Measurements from ENCODE around the gene CBY3.
"Not testable (repeated sequence)": the region's sequence is repeated elsewhere in the genome, so short reads cannot be mapped to it uniquely, and the experiment has no call there.

GRCh38 chr5:179653135-179653534 is 27.7 kb downstream of the CBY3 start:
- TF ChIP-seq, protein P1, sequence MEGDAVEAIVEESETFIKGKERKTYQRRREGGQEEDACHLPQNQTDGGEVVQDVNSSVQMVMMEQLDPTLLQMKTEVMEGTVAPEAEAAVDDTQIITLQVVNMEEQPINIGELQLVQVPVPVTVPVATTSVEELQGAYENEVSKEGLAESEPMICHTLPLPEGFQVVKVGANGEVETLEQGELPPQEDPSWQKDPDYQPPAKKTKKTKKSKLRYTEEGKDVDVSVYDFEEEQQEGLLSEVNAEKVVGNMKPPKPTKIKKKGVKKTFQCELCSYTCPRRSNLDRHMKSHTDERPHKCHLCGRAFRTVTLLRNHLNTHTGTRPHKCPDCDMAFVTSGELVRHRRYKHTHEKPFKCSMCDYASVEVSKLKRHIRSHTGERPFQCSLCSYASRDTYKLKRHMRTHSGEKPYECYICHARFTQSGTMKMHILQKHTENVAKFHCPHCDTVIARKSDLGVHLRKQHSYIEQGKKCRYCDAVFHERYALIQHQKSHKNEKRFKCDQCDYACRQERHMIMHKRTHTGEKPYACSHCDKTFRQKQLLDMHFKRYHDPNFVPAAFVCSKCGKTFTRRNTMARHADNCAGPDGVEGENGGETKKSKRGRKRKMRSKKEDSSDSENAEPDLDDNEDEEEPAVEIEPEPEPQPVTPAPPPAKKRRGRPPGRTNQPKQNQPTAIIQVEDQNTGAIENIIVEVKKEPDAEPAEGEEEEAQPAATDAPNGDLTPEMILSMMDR (IDR thresholded peaks at IDR 0.05) = not testable (repeated sequence)
- TF ChIP-seq POLR2A (IDR thresholded peaks at IDR 0.05) = not testable (repeated sequence)

Measured in uterus (tissue), 2 donors.